ENCODE data around the gene CGN. TPM values are rescaled to one million over a fixed set of nuclear protein-coding genes. Genes with fewer than 3 reads are reported as not detected.

The CGN gene
- total and polyA plus RNA-seq, 2 donors (not counting 3 experiments of a cell fraction or from before 2014, with no cell fraction given): 0.32 to 0.73 TPM

DNA sequence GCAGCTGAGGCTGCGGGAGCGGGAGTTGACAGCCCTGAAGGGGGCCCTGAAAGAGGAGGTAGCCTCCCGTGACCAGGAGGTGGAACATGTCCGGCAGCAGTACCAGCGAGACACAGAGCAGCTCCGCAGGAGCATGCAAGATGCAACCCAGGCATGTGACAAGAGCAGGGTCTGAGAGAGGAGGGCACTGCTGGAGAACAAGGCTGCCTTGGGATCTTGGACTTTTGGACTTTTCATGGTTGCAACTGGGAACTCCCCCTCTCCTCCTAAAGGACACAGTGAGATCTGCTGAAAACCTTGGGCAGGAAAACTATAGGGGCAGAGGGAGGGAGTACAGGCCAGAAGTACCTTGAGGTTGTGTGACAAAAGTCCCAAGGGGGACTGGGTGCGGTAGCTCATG lies 13.5 kb downstream of the CGN start:
- Histone ChIP-seq H3K9me3 (replicated peaks; ENCODE audit: control insufficient read depth, insufficient read depth, low read length) (no peaks in the 10 kb centered on the region), H4K20me1 (replicated peaks; ENCODE audit: control insufficient read depth, extremely low read depth, insufficient read depth, low read length) (no peaks in the 10 kb centered on the region), H3K4me2 (ENCODE audit: insufficient read depth, low read length) (no peak overlapping the region), H3K36me3 (ENCODE audit: control insufficient read depth in 2 of 2, extremely low read depth in 1 of 2, insufficient read depth in 2 of 2, low read length in 2 of 2) (no peaks in the 10 kb centered on the region), H3K79me2 (ENCODE audit: control insufficient read depth, insufficient read depth, low read length) (no peaks in the 10 kb centered on the region), H3K27me3 (ENCODE audit: control insufficient read depth in 2 of 2, insufficient read depth in 2 of 2, low read length in 2 of 2) (no peaks in the 10 kb centered on the region), H2AFZ (ENCODE audit: low read depth, low read length) (no peak overlapping the region), H3K4me3 (replicated peaks in 1 of 3; ENCODE audit: insufficient read depth in 1 of 3, low read depth in 1 of 3, low read length in 3 of 3) (no peak overlapping the region), H3K9ac (replicated peaks; ENCODE audit: extremely low read depth, insufficient read depth, low read length) (no peak overlapping the region), H3K27ac (ENCODE audit: insufficient read depth, low read depth, low read length) (no peak overlapping the region), H3K4me1 (ENCODE audit: control insufficient read depth, extremely low read depth, insufficient read depth, low read length) (no peaks in the 10 kb centered on the region), H3K9me1 (replicated peaks; ENCODE audit: control insufficient read depth, extremely low read depth, insufficient read depth, low read length) (no peaks in the 10 kb centered on the region)
- no peak for DNase-seq (ENCODE audit: low read depth, low spot score)
- BruUV-seq (replicated peaks): no TSS peak
- TF ChIP-seq, protein P1, sequence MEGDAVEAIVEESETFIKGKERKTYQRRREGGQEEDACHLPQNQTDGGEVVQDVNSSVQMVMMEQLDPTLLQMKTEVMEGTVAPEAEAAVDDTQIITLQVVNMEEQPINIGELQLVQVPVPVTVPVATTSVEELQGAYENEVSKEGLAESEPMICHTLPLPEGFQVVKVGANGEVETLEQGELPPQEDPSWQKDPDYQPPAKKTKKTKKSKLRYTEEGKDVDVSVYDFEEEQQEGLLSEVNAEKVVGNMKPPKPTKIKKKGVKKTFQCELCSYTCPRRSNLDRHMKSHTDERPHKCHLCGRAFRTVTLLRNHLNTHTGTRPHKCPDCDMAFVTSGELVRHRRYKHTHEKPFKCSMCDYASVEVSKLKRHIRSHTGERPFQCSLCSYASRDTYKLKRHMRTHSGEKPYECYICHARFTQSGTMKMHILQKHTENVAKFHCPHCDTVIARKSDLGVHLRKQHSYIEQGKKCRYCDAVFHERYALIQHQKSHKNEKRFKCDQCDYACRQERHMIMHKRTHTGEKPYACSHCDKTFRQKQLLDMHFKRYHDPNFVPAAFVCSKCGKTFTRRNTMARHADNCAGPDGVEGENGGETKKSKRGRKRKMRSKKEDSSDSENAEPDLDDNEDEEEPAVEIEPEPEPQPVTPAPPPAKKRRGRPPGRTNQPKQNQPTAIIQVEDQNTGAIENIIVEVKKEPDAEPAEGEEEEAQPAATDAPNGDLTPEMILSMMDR (IDR thresholded peaks at IDR 0.05; ENCODE audit: extremely low read depth in 1 of 2, insufficient read depth in 1 of 2, low read depth in 1 of 2, low read length in 2 of 2): no peak
- no peak for TF ChIP-seq EZH2 (IDR thresholded peaks at IDR 0.05; ENCODE audit: borderline replicate concordance, low read depth, low read length, severe bottlenecking)
- no peak for TF ChIP-seq JUN (IDR thresholded peaks at IDR 0.05; ENCODE audit: borderline replicate concordance, insufficient read depth, insufficient read length, low read depth)
- TF ChIP-seq MAX (IDR thresholded peaks at IDR 0.05; ENCODE audit: insufficient read depth, insufficient read length): no peak
- no peak for TF ChIP-seq POLR2AphosphoS5 (IDR thresholded peaks at IDR 0.05; ENCODE audit: insufficient read depth, low read depth, low read length)
- TF ChIP-seq GATA2 (IDR thresholded peaks at IDR 0.05; ENCODE audit: insufficient read depth, insufficient read length, low read depth, low read length): no peak
- POLR2A ChIA-PET: no interaction called here
- no peak for FAIRE-seq
- dilution Hi-C loops (cut with MboI; ENCODE audit: extremely low pct_ligation_motif_present, low sequenced_read_pairs) (no loop called here), intact Hi-C loops (cut with micrococcal nuclease) (no loop called here)
- CTCF ChIA-PET: no interaction called here
